Activated CD4-positive, CD25-positive, alpha-beta regulatory T cell (primary cell): Measurements from ENCODE around the gene KDM3A.
A peak's percentile ranks its signal among the peaks of the same experiment; 100 is the strongest.

ENCODE experiments used
- DNase-seq, 4 experiments: peaks; one replicate each; lab custom pipeline; 2025; lab: John Stamatoyannopoulos, UW

KDM3A gene

GRCh38 chr2:86440631-86441391 lies at the start of gene KDM3A:
Gene KDM3A, plus strand, starts transcription at chr2:86441371. Its CDS starts 677 bp downstream, at chr2:86442048.
- DNase-seq, result peak; percentile 98 to 99 (median 98)

- DNase-seq, result no peak
Measured at GRCh38 chr2:86392873-86393518, 48.2 kb upstream of the KDM3A start.

GRCh38 chr2:86393521-86394491 lies 47.4 kb upstream of the KDM3A start:
- no peak for DNase-seq

- no peak for DNase-seq
Measured at GRCh38 chr2:86396291-86396785, 44.8 kb upstream of the KDM3A start.

GRCh38 chr2:86397986-86398385 lies 43.2 kb upstream of the KDM3A start:
- DNase-seq, result no peak

- DNase-seq, result no peak
Measured at GRCh38 chr2:86398500-86399474, 42.4 kb upstream of the KDM3A start.

GRCh38 chr2:86400321-86400720 lies 40.9 kb upstream of the KDM3A start:
- no peak for DNase-seq

GRCh38 chr2:86410581-86410980 lies 30.6 kb upstream of the KDM3A start:
- no peak for DNase-seq

GRCh38 chr2:86411396-86411795 lies 29.8 kb upstream of the KDM3A start:
- DNase-seq, result no peak

- DNase-seq, result no peak
Measured at GRCh38 chr2:86412007-86412406, 29.2 kb upstream of the KDM3A start.

GRCh38 chr2:86413296-86414094 lies 27.7 kb upstream of the KDM3A start:
- DNase-seq, result no peak

- DNase-seq, result no peak
Measured at GRCh38 chr2:86414996-86415395, 26.2 kb upstream of the KDM3A start.

GRCh38 chr2:86416146-86416545 lies 25.0 kb upstream of the KDM3A start:
- no peak for DNase-seq

- DNase-seq, result no peak
Measured at GRCh38 chr2:86417961-86418360, 23.2 kb upstream of the KDM3A start.

GRCh38 chr2:86420913-86421312 lies 20.3 kb upstream of the KDM3A start:
- no peak for DNase-seq

- DNase-seq, result no peak
Measured at GRCh38 chr2:86426271-86426670, 14.9 kb upstream of the KDM3A start.

- no peak for DNase-seq
Measured at GRCh38 chr2:86429335-86429734, 11.8 kb upstream of the KDM3A start.

- no peak for DNase-seq
Measured at GRCh38 chr2:86430368-86430767, 10.8 kb upstream of the KDM3A start.

- no peak for DNase-seq
Measured at GRCh38 chr2:86433137-86433536, 8.0 kb upstream of the KDM3A start.

- no peak for DNase-seq
Measured at GRCh38 chr2:86434290-86434689, 6.9 kb upstream of the KDM3A start.
